IMR-90 (cell line): ENCODE data around the gene SMOC1. TPM values are rescaled to one million over a fixed set of nuclear protein-coding genes. Genes with fewer than 3 reads are reported as not detected.

Experiments used
- ATAC-seq: fragments of 200-7000 bp; cut with Tn5 transposase; 2 replicates; pipeline ENCODE4 v1.9.1; 2020; ENCODE audit warnings: low read depth, mild to moderate bottlenecking, moderate library complexity
- BruUV-seq: library from RNA; stranded (reverse); fragments of 400-500 nt; replicated peaks from 2 replicates; lab custom pipeline; 2021; lab: Mats Ljungman, UMichigan
- CTCF ChIA-PET: fragments of 300-600 bp; formaldehyde crosslinking; extraction: SDS; loops from one replicate; lab custom pipeline; 2021; ENCODE audit warnings: antibody characterized with exemption; lab: Yijun Ruan, JAX
- POLR2A ChIA-PET: fragments of 300-600 bp; sonication (Branson Sonifier 250); formaldehyde crosslinking; loops from one replicate; lab custom pipeline; 2022; ENCODE audit warnings: antibody characterized with exemption; ENCODE audit not compliant: unreplicated experiment; lab: Charles Lee
- DNase-seq: peaks from one replicate; pipeline ENCODE4 v3.0.0; 2013
- H2AFZ ChIP-seq: replicated peaks from 2 replicates; pipeline ENCODE3; 2013; ENCODE audit warnings: low read length, mild to moderate bottlenecking; ENCODE audit not compliant: poor library complexity
- H2AK5ac ChIP-seq: 2 replicates; pipeline ENCODE4 v1.6.1; 2013; ENCODE audit warnings: low read depth, low read length, inconsistent platforms
- H2AK9ac ChIP-seq: replicated peaks from 2 replicates; pipeline ENCODE3; 2013; ENCODE audit warnings: mild to moderate bottlenecking, low read depth, low read length, moderate library complexity; ENCODE audit not compliant: poor library complexity
- H2BK120ac ChIP-seq: 2 replicates; pipeline ENCODE4 v1.6.1; 2013; ENCODE audit warnings: low read depth, low read length, inconsistent platforms
- H2BK15ac ChIP-seq: 3 replicates; pipeline ENCODE4 v1.6.1; 2013; ENCODE audit warnings: low read depth, low read length, inconsistent platforms
- H2BK20ac ChIP-seq: 2 replicates; pipeline ENCODE4 v1.6.1; 2013; ENCODE audit warnings: low read depth, mild to moderate bottlenecking, inconsistent platforms, low read length, moderate library complexity
- H2BK5ac ChIP-seq: 2 replicates; pipeline ENCODE4 v1.6.1; 2013; ENCODE audit warnings: mild to moderate bottlenecking, low read depth, low read length, inconsistent platforms; ENCODE audit not compliant: poor library complexity, severe bottlenecking
- H3K14ac ChIP-seq: replicated peaks from 2 replicates; pipeline ENCODE4 v1.6.1; 2013; ENCODE audit warnings: low read depth, low read length, inconsistent platforms
- H3K18ac ChIP-seq: 2 replicates; pipeline ENCODE4 v1.6.1; 2013; ENCODE audit warnings: low read depth, low read length, control low read depth
- H3K23ac ChIP-seq: 2 replicates; pipeline ENCODE4 v1.6.1; 2013; ENCODE audit warnings: low read depth, low read length, inconsistent platforms
- H3K27ac ChIP-seq: 2 replicates; pipeline ENCODE4 v1.5.1; 2013; ENCODE audit warnings: mild to moderate bottlenecking, control low read depth, low read length; ENCODE audit not compliant: insufficient read depth
- H3K27me3 ChIP-seq: 2 replicates; pipeline ENCODE4 v1.6.1; 2013; ENCODE audit warnings: low read length; ENCODE audit not compliant: control insufficient read depth, insufficient read depth
- H3K36me3 ChIP-seq: 2 replicates; pipeline ENCODE4 v1.6.1; 2013; ENCODE audit warnings: low read length, mixed read lengths; ENCODE audit not compliant: control insufficient read depth, insufficient read depth
- H3K4ac ChIP-seq: 2 replicates; pipeline ENCODE4 v1.6.1; 2013; ENCODE audit warnings: low read depth, low read length, inconsistent platforms
- H3K4me1 ChIP-seq: 2 replicates; pipeline ENCODE4 v1.6.1; 2013; ENCODE audit warnings: low read length, mixed read lengths; ENCODE audit not compliant: control insufficient read depth, insufficient read depth
- H3K4me2 ChIP-seq: 2 replicates; pipeline ENCODE4 v1.6.1; 2013; ENCODE audit warnings: low read depth, mild to moderate bottlenecking, control low read depth, low read length, moderate library complexity
- H3K4me3 ChIP-seq: 2 replicates; pipeline ENCODE4 v1.5.1; 2013; ENCODE audit warnings: low read depth, mild to moderate bottlenecking, control low read depth, low read length, moderate library complexity; ENCODE audit not compliant: insufficient read depth
- H3K56ac ChIP-seq: 2 replicates; pipeline ENCODE4 v1.6.1; 2013; ENCODE audit warnings: low read length, inconsistent platforms; ENCODE audit not compliant: insufficient read depth; ENCODE audit errors: extremely low read depth
- H3K79me1 ChIP-seq, 2 experiments: 2 replicates each; pipeline ENCODE4 v1.6.1; 2013; ENCODE audit warnings: low read length in 2 of 2, inconsistent platforms in 1 of 2, low read depth in 1 of 2
- H3K9ac ChIP-seq: 2 replicates; pipeline ENCODE4 v1.6.1; 2013; ENCODE audit warnings: low read depth, low read length, control low read depth
- H3K9me1 ChIP-seq: 2 replicates; pipeline ENCODE4 v1.6.1; 2013; ENCODE audit warnings: low read length, inconsistent platforms; ENCODE audit not compliant: insufficient read depth
- H3K9me3 ChIP-seq: 2 replicates; pipeline ENCODE4 v1.6.1; 2013; ENCODE audit warnings: low read length; ENCODE audit not compliant: control insufficient read depth, insufficient read depth
- H4K20me1 ChIP-seq: 2 replicates; pipeline ENCODE4 v1.6.1; 2013; ENCODE audit warnings: low read length, inconsistent platforms; ENCODE audit not compliant: insufficient read depth
- H4K5ac ChIP-seq: 2 replicates; pipeline ENCODE4 v1.6.1; 2013; ENCODE audit warnings: mild to moderate bottlenecking, low read depth, low read length, control low read depth
- H4K8ac ChIP-seq, 2 experiments: 2 replicates each; pipeline ENCODE4 v1.6.1; 2013; ENCODE audit warnings: low read depth in 2 of 2, low read length in 2 of 2, control low read depth in 1 of 2, inconsistent platforms in 1 of 2
- H4K91ac ChIP-seq: 2 replicates; pipeline ENCODE4 v1.6.1; 2013; ENCODE audit warnings: low read depth, low read length, inconsistent platforms; ENCODE audit not compliant: insufficient read depth
- BHLHE40 ChIP-seq: fragments of 150-350 bp; IDR thresholded peaks from 2 replicates; pipeline ENCODE4 v1.6.1; 2016; ENCODE audit warnings: mild to moderate bottlenecking, low read depth, low read length
- CHD1 ChIP-seq: IDR thresholded peaks from 2 replicates; pipeline ENCODE4 v1.6.1; 2012; ENCODE audit warnings: low read depth, low read length, improper control_type of control experiment
- CTCF ChIP-seq: conservative IDR thresholded peaks from 2 replicates; pipeline ENCODE4 v1.5.1; 2012; ENCODE audit warnings: mild to moderate bottlenecking, low read depth, low read length, improper control_type of control experiment
- ELK1 ChIP-seq: fragments of 150-350 bp; IDR thresholded peaks from 2 replicates; pipeline ENCODE4 v1.6.1; 2016; ENCODE audit warnings: low read depth, mild to moderate bottlenecking, low read length, moderate library complexity, borderline replicate concordance
- MAFK ChIP-seq: IDR thresholded peaks from 2 replicates; pipeline ENCODE4 v1.6.1; 2012; ENCODE audit warnings: low read depth, low read length, improper control_type of control experiment
- MAZ ChIP-seq: IDR thresholded peaks from 2 replicates; pipeline ENCODE4 v1.6.1; 2012; ENCODE audit warnings: low read depth, mild to moderate bottlenecking, low read length, improper control_type of control experiment, moderate library complexity, borderline replicate concordance
- MXI1 ChIP-seq: IDR thresholded peaks from 2 replicates; pipeline ENCODE4 v1.6.1; 2012; ENCODE audit warnings: low read depth, mild to moderate bottlenecking, low read length, moderate library complexity, borderline replicate concordance
- NFE2L2 ChIP-seq: fragments of 150-350 bp; IDR thresholded peaks from 2 replicates; pipeline ENCODE4 v1.6.1; 2016; ENCODE audit warnings: low read depth, mild to moderate bottlenecking, low read length
- POLR2A ChIP-seq: IDR thresholded peaks from 2 replicates; pipeline ENCODE4 v1.6.1; 2012; ENCODE audit warnings: mild to moderate bottlenecking, low read depth, low read length
- RAD21 ChIP-seq: IDR thresholded peaks from 2 replicates; pipeline ENCODE4 v1.6.1; 2012; ENCODE audit warnings: low read length, improper control_type of control experiment
- RCOR1 ChIP-seq: IDR thresholded peaks from 2 replicates; pipeline ENCODE4 v1.6.1; 2012; ENCODE audit warnings: mild to moderate bottlenecking, low read length, improper control_type of control experiment; ENCODE audit not compliant: insufficient replicate concordance
- RFX5 ChIP-seq: IDR thresholded peaks from 2 replicates; pipeline ENCODE4 v1.8.0; 2012; ENCODE audit warnings: low read depth, mild to moderate bottlenecking, low read length, moderate library complexity
- USF2 ChIP-seq: fragments of 150-350 bp; IDR thresholded peaks from 2 replicates; pipeline ENCODE4 v1.6.1; 2017; ENCODE audit warnings: mild to moderate bottlenecking, antibody characterized with exemption, low read length, low read depth
- WGBS, 2 experiments: methylation state at CpG; one replicate each; pipeline versions ENCODE4 v1.1.5 to v1.1.7; 2013; ENCODE audit warnings: missing lambda C conversion rate in 2 of 2; ENCODE audit not compliant: insufficient read length in 1 of 2; ENCODE audit errors: extremely low coverage in 2 of 2; 5-methylcytosine and 5-hydroxymethylcytosine counted together
- dilution Hi-C: fragments of 300-500 bp; cut with HindIII; formaldehyde crosslinking; loops from one replicate; pipeline ENCODE4 v1.14.3; 2018; ENCODE audit warnings: low sequenced_read_pairs; ENCODE audit not compliant: unreplicated experiment
- in situ Hi-C: fragments of 300-500 bp; cut with MboI; formaldehyde crosslinking; loops from 3 replicates; pipeline ENCODE4 v1.14.3; 2019; ENCODE audit warnings: low sequenced_read_pairs, inconsistent platforms, mixed read lengths
- intact Hi-C: fragments of 100-400 bp; cut with micrococcal nuclease; formaldehyde crosslinking; loops from 2 replicates; pipeline ENCODE4 v1.10.0; 2022
- polyA plus RNA-seq, 3 experiments: library from polyadenylated mRNA; depleted of rRNA; stranded (reverse); fragments of >200 nt; gene quantifications; 2 replicates each; pipeline ENCODE4 v1.2.3, GENCODE V29; 2012; ENCODE audit warnings: low replicate concordance in 1 of 3
- total RNA-seq: library from RNA; depleted of rRNA; stranded (reverse); fragments of >200 nt; gene quantifications from 2 replicates; pipeline ENCODE4 v1.2.3, GENCODE V29; 2012

The SMOC1 gene
- total and polyA plus RNA-seq, 2 of the 4 experiments (the other 2 are of a cell fraction) = 0.90 to 4.1 TPM

GRCh38 chr14:69909826-69910550, 30.8 kb downstream of the SMOC1 start (continued):
- TF ChIP-seq POLR2A = no peak

GRCh38 chr14:69910871-69911270, 31.7 kb downstream of the SMOC1 start:
- no peak overlapping the region for H2BK120ac ChIP-seq
- no peak overlapping the region for H3K14ac ChIP-seq
- no peak overlapping the region for H3K23ac ChIP-seq
- H3K9me1 ChIP-seq = 0 out of 2 replicates have a peak, but pooled peaks cover 2% of the 10 kb centered on the region
- no peaks in the 10 kb centered on the region for H4K20me1 ChIP-seq
- ATAC-seq (no peak), DNase-seq (no peak)
- no peak overlapping the region for H4K8ac ChIP-seq
- no peak overlapping the region for H3K9ac ChIP-seq
- no peak overlapping the region for H2BK5ac ChIP-seq
- no peak overlapping the region for H2AK9ac ChIP-seq
- no peak overlapping the region for H3K18ac ChIP-seq
- no peak overlapping the region for H3K27ac ChIP-seq
- no peak overlapping the region for H3K56ac ChIP-seq
- no peak overlapping the region for H4K5ac ChIP-seq
- WGBS, 2 experiments = no CpG with 5 or more reads among the region's 3 CpGs
- H3K4me2 ChIP-seq = no peak overlapping the region
- no peak overlapping the region for H3K4ac ChIP-seq
- peaks cover 0 to 14% of the 10 kb centered on the region in 2 experiments; a peak in 3 of 4 replicates for H3K79me1 ChIP-seq
- H3K4me1 ChIP-seq = peaks cover 8% of the 10 kb centered on the region
- intact Hi-C loops = no loop called here
- POLR2A ChIA-PET = no interaction called here
- no peak overlapping the region for H2AFZ ChIP-seq
- in situ Hi-C loops = no loop called here
- CTCF ChIA-PET = no interaction called here
- dilution Hi-C loops = no loop called here
- no peak overlapping the region for H4K91ac ChIP-seq
- H3K36me3 ChIP-seq = no peaks in the 10 kb centered on the region; the same call in 1 of the 2 replicates
- BruUV-seq = no TSS peak
- no peaks in the 10 kb centered on the region for H3K27me3 ChIP-seq
- no peak overlapping the region for H2AK5ac ChIP-seq
- H2BK15ac ChIP-seq = no peak overlapping the region
- no peak overlapping the region for H2BK20ac ChIP-seq
- H3K9me3 ChIP-seq = no peaks in the 10 kb centered on the region
- no peak overlapping the region for H3K4me3 ChIP-seq
- TF ChIP-seq CTCF (no peak), RFX5 (no peak), POLR2A (no peak), MAZ (no peak), USF2 (no peak), NFE2L2 (no peak), BHLHE40 (no peak), RCOR1 (no peak), CHD1 (no peak), RAD21 (no peak), MXI1 (no peak), MAFK (no peak), ELK1 (no peak)
